ENCODE data around the gene APOM.

The APOM gene

GRCh38 chr6:31631681-31632278 lies 23.9 kb upstream of the APOM start:
- DNase-seq: no peak

- no peak for DNase-seq
Observed at GRCh38 chr6:31632279-31632946, 23.3 kb upstream of the APOM start.

GRCh38 chr6:31633447-31633846 lies 22.2 kb upstream of the APOM start:
- DNase-seq: no peak

GRCh38 chr6:31634131-31634530 lies 21.6 kb upstream of the APOM start:
- DNase-seq: no peak

- DNase-seq: no peak
Observed at GRCh38 chr6:31634969-31635575, 20.6 kb upstream of the APOM start.

DNA sequence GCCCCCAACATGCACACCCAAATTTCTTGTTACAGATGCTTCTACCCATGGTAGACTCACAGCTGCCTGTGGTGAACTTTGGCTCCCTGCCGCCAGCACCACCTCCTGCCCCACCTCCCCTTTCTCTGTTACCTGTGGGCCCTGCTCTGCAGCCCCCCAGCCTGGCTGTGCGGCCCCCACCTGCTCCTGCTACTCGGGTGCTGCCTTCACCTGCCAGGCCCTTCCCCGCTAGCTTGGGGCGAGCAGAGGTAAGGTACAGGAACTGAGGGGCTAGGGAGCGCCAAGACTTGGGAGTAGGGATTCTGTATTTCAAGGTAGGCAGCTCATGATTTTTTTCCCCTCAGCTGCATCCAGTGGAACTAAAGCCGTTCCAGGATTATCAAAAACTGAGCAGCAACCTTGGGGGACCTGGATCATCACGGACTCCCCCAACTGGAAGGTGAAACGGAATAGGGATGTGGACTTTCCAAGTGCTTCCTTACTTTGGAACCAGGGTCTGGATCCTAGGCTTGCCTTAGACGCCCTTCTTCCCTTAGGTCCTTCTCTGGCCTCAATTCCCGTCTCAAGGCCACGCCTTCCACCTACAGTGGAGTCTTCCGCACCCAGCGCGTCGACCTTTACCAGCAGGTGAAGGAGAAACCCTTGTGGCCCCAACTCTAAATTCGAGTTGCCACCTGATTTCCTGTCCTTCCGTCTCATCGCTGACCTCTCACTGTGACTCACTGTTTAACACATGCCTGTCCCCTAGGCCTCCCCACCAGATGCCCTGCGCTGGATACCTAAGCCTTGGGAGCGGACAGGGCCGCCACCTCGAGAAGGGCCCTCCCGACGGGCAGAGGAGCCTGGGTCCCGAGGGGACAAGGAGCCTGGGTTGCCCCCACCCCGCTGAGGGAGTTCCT lies 18.7 kb upstream of the APOM start:
- no peak for DNase-seq

DNA sequence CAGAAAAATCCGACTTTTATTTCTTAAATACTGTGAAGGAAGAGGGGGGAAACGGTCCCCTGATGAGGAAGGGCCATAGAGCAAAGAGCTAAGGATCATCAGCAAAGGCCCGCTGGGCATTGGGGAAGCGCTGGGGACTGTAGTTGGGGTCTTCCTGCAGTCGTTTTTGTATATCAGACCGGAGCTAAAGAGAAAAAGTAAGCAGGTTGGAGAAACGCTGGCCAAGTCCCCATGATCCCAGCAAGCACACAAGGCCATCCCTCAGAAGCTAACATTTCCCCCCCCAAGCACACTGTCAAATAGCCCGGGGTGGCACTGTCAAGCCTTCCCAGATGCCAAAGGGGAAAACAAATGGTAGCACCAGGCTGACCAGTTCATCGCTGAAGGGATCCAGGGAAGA lies 16.7 kb upstream of the APOM start:
- no peak for DNase-seq

DNA sequence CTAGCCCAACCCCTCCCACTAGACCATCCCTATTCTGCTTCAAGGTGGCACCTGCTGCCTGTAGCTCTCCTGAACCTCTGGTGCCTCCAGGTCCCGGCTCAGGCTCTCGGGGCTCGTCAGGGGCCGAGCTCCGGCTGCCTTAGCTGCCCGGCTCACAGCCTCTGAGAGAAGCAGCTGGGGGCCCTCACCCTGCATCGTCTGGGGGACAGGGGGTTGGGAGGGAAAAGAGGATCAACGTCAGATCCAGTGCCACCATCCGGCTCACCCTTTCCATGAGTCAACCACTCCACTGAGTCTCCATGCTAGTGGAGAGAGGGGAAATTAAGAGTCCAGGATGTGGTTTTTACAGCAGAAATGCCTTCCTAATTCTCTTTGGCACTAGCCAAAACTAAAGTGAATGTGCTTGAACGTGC lies 16.2 kb upstream of the APOM start:
- no peak for DNase-seq

DNA sequence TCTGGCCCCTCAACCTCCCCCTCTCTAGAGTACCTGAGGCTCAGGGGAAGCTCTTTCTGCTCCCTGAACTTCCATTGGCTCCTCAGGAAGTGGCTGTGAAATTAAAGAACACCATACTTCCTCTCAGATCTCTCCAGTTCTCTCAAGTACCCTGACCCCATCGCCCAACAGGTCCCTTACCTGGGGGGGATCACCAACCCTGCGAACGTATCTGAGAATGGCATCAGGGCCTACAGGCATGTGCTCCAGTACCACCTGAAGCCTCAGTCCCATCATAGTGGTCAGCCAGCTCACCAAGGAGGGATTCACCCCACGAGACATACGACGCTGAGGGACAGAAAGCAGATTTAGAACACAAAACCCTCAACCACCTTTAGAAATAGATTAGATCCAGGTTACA lies 15.1 kb upstream of the APOM start:
- DNase-seq: no peak

DNA sequence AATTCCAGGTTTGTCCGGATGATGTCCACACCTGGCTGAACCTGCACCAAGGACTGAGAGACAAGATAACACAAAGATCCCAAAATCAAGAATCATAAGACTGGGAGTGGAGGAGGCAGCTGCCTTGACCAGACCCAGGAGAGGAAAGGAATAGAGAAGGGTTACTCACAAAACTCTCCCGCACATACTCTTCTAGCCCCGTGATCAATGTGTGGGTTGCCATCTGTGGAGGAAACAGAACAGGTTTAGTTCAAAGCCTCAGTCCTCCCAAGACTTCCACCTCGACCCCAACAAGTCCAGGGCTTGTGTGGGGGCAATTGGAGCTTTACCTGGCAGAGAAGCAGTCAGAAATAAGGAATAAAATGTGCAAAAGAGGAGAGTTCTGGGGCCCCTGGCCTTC lies 14.3 kb upstream of the APOM start:
- DNase-seq: no peak

GRCh38 chr6:31642798-31643570 lies 12.7 kb upstream of the APOM start:
- no peak for DNase-seq

DNA sequence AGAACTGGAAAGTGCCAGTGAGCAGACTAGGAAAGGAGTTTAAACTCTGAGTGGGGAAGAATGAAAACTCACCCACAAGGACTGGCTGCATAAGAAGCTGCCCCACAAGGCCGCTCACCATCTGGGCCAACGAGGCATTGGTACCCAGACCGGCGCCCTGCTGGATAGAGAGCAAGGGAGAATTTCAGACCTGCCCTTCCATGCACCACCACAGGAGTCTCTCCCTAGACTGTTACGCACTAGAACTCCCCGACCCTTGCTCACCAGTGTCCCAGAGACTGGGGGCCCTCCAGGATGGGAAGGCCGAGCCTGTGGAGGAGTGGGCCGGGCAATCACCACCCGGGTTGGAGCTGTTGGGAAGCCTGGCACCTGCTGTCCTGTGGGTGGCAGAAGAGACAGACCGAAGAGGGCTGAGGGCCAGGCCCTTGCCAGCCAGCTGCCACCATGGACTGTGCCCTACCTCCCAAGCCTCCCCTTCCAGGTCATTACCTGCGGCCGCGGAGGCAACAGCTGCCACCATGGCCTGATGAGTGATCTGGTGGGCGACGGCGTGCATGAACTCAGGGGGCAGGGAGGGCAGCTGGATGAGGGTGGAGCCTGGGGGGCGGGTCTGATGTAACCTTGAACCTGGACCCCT lies 11.8 kb upstream of the APOM start:
- DNase-seq: no peak

GRCh38 chr6:31645325-31645724 lies 10.4 kb upstream of the APOM start:
- no peak for DNase-seq

- no peak for DNase-seq
Observed at GRCh38 chr6:31651602-31652191, 4.0 kb upstream of the APOM start.

DNA sequence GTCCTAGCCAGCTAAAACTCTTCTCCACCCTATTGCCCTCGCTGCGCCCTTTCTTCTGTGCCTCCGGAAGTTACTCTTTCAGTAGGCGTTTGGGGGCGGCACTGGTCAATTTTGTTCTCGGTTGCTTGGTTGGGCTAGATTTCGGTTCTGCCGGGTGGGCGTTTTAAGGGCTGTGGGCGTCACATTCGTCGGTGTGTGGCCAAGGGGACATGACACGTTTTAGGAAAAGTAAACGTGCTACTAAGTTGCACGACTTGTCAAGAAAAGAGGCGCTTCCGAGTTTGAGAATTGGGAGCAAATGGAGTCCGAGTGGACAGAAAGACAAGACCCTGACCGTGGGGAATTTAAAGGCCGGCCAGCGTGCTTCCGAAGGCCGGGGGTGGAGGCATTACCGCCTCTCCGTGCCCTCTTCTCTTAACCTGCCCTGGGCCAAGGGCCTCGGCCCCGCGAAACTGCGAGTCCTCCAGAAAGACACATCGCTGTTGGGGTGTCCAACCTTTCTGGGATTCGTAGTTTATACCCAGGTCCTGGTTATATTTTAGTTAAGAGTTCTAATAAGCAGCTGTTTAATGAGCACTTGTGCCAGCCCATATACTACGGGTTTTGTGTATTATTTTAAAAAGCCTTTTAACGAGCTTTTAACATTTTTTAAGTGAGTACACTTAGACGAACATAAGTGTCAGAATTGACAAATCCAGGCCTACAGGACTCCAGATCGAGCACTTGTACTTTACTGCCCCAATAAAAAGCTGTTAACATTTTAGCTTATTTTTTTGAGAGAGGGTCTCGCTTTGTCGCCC lies 2.6 kb upstream of the APOM start:
- DNase-seq: no peak

GRCh38 chr6:31654574-31655348 lies 933 bp upstream of the APOM start:
- no peak for DNase-seq

DNA sequence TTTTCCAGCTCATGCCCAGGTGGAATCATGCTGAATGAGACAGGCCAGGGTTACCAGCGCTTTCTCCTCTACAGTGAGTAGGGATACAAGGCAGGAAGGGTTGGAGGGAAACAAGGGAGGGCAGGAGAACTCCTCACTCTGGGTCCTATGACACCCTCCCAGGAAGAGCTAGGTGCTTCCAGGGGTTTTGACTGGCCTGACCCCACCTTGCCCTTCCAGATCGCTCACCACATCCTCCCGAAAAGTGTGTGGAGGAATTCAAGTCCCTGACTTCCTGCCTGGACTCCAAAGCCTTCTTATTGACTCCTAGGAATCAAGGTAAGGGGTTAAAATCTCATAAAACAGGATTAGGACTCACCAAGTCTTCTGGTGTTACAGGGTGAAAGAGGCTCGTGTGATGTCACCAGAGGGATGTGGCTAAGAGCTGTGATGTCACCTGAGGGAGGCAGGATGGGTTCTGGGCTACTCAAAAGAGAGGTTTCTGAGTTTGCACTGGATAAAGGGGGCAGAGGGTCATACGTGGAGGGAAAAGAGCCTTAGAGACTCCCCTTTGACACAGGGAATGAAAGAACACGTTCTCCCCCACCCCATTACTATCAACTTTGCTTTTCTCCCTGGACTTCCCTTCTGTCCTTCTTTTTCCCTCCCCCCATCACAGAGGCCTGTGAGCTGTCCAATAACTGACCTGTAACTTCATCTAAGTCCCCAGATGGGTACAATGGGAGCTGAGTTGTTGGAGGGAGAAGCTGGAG lies 1.9 kb downstream of the APOM start:
- no peak for DNase-seq

GRCh38 chr6:31658158-31658688 lies 2.5 kb downstream of the APOM start:
- DNase-seq: no peak
